DOHH2 (cell line): ENCODE results near the gene GRPEL2.

Experiments used
- CTCF ChIP-seq: fragments of 200-600 bp; sonication (generic); IDR thresholded peaks from one replicate; pipeline ENCODE4 v1.5.1; 2014; ENCODE audit warnings: antibody characterized with exemption, mild to moderate bottlenecking, low read depth, low read length; ENCODE audit not compliant: poor library complexity, severe bottlenecking
- EZH2phosphoT487 ChIP-seq: fragments of 200-600 bp; sonication (generic); IDR thresholded peaks from 2 replicates; pipeline ENCODE4 v1.6.1; 2017; ENCODE audit warnings: borderline replicate concordance, mild to moderate bottlenecking, antibody characterized with exemption, low read length, moderate library complexity, mixed read lengths

DNA sequence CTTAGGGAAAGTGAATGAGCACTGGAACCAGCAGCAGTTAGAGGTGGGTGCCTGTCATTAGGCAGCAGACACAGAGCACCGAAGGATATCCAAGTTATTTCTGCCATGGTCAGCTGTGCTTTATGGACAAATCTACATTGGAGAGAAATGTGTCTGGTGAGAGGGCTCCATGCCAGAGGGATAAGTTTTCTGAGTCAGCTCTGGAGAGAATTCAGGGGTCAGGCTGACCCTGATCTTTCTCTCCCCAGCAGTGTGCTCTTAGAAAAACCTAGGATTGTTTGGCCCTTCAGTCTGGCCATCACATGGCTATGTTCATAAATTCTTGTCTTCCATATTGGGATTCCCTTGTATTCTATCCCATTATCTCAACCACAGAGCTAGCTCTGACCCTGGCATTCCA lies 42.7 kb downstream of the GRPEL2 start:
- no peak for TF ChIP-seq CTCF
- no peak for TF ChIP-seq EZH2phosphoT487
